Hematopoietic multipotent progenitor cell treated with erythropoietin and hydrocortisone succinate and interleukin-3 and kit ligand, for 4 days (in vitro differentiated cells): ENCODE results near the gene HOXB9.
A peak's percentile ranks its signal among the peaks of the same experiment; 100 is the strongest.

Source experiments
- DNase-seq: peaks from one replicate; pipeline ENCODE4 v3.0.0-alpha.2; 2015

Gene HOXB9

DNA sequence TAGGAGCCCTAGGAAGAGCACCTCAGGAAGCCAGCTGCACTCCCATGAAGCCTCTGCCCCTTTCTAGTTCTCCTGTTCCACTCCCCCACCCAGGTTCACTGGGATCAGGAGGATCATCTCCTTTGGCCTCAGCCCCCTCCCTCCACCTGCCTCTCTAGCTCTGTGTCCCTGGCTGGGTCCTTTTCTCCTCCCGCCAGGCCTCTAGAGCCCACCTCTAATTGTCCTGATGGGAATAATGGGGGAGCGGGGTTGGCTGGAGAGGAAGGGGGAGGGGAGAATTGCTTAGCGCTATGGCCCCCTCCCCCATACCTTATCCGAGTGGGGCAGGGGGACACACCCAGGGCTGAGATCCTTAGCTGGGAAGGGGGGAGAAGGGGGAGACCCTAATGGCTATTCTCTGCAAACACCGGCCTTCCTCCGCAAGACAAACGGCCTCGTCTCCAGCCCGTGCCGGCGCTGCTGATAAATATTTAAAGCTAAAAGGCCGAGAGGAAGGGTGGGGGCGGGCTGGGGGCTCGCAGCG is 16.3 kb downstream of the HOXB9 start:
- DNase-seq, result no peak

DNA sequence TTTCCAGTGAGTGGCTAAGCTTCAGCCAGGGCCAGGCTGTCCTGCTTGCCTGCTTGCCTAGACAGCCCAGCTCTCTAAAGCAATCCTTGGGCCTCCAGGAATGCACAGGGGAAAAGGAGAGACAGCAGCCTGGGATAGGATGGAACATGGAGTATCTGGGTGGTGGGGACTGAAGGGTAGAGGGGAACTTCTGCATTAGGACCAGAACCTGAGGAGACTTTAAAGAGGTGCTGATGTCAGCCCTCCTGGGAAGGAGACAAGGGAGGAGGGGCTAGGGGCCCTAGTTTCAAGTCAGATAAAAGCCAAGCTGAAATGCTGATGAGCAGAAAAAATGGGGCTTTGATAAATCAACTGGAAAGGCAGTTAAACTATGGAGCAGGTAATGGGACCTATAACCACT is 17.1 kb downstream of the HOXB9 start:
- DNase-seq, result no peak

DNA sequence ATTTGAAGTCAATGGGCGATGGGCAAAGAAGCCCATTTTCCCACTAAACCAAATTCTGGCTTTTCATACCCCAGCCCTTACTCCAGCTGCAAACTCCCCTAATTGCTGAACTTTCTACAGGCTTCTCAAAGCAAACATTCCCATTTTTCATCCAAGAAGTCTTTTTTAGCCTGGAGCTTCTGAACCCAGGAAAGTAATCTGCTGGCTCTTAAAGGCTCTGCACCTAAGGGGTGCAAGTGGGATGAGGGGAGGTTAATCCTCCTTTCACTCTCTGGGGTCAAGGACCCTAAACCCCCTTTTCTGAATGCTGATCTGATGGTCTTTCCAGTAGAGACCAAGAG is 17.7 kb downstream of the HOXB9 start:
- no peak for DNase-seq

DNA sequence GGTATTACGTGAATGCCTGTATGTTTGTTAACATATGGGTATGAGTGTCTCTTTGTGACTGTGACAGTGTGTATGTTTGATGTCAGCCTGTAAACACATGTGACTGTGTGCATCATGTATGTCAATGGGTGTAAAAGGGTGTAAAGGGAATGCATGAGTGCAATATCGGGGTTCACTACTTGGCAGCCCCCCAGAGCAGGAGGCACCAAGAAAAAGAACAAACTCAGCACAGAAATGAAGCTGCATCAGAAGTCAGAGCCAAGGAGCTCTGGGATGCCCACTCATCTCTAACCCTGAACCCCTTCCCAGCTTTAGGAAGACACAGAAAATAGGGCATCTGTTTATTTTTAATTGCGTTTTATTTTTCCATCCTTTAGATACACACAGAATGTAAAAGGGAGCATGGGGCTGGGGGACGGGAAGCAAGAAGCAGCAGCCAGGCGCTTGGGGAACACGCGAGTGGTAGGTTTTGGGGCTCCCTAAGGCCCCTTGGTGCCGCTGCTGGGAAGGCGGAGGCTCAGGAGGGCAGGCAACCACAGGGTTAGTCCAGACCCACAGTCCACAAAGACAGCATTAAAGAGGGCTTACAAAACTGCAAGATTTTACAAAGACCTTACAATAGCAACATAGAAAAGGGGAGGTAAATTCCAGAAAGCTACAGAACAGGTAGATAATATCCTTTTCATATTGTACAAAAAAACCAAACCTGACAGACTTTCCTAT is 19.1 kb downstream of the HOXB9 start:
- no peak for DNase-seq

GRCh38 chr17:48605991-48606891 is 19.9 kb downstream of the HOXB9 start:
- no peak for DNase-seq

GRCh38 chr17:48605409-48605919 is 20.7 kb downstream of the HOXB9 start:
- DNase-seq, result no peak

- DNase-seq, result no peak
Observed at GRCh38 chr17:48604770-48605329, 21.3 kb downstream of the HOXB9 start, which contains the start of gene HOXB6. Gene HOXB6, minus strand, starts transcription at chr17:48604986. Its CDS starts 6,836 bp downstream, at chr17:48598150.

DNA sequence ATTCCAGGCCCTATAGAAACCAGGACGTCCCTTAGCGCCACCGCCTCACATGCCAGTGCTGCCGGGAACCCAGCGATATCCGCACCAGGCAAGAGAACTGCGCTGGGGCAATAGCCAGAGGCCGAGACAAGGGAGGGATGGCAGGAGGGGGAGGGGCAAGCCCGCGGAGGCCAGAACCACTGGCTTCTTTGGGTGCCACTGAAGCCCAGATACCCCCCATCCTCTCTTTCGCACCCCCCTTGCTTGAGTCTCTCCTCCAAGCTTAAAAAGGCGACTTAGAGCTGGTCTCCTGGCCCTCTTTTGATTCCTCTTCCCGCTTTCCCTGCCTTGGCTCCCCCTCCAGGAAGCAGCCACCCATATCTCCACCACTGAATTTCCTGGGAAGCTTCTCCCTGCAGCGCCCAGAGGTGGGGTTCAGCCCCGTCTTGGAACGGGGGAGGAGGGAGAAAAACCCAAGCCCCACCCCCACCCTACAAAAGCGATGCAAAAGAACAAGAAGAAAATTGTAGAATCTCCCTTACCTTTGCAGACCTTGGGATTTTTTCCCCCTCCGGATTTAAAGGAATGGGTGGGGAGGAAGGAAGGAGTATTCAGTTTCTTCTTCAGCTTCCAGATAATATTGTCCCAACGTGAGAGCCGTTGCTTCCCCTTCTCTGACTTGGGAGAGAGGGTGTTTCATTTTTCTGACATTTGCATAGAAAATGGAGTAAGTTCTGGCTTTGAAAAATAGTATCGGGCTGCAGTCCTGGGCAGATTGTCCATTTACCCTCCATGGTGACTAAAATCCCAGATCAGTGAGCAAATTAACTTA is 22.0 kb downstream of the HOXB9 start:
- DNase-seq, result no peak

DNA sequence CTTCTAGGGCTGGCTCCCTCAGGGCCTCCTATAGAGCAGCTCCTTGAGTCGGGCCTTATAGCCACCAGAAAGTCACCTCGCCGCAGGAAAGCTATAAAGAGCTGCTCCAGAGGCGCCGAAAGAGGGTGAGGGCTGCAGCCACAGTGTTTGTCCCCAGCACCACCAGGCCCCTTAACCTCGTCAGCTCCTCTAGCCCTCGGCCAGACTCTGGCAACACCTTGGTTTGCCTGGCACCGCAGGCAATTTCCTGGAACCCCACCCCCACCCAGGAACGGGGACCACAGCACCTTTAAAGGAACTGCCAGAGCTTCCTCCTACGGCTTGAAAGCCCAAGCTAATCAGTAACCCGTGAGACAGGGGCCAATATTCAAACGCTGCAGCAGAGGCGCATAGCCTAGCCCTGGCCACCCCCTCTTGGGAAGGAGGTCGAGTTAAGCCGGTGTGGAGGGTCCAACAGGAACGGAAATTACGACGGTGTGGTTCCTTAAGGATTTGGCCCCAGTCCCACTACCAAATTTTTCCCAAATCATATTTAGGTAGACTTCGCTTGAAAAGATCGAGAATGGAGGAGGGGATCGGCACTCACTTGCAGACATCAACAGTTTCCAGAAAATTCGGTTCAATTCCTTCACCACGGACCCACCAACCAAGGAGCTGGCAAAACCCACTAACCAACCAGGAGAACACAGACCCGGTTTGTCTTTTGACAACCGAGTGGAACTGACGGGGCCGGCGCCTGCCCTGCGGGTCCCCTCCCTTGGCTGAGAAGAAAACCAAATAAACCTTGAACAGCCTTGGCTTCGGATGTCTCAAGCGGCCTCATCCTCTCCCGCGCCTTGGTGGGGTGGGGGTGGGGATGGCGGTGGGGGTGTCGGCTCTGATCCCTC is 24.4 kb downstream of the HOXB9 start:
- no peak for DNase-seq

DNA sequence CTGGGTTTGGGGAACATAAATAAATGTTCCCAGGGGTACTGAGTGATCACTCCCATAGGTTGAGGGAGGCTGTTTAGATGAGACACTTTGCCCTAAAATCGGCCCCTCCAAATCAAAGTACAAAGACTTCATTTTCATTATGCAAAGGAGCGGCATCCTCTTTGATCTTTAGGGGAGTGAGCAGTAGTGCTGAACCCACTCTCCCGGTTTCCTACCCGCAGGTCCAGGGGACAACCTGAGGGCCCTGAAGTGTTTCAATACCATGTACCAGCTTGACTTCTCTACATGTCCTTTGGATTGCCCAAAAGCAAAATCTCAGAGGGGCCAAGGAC is 25.0 kb downstream of the HOXB9 start:
- no peak for DNase-seq

- no peak for DNase-seq
Observed at GRCh38 chr17:48600244-48601098, 25.7 kb downstream of the HOXB9 start.

DNA sequence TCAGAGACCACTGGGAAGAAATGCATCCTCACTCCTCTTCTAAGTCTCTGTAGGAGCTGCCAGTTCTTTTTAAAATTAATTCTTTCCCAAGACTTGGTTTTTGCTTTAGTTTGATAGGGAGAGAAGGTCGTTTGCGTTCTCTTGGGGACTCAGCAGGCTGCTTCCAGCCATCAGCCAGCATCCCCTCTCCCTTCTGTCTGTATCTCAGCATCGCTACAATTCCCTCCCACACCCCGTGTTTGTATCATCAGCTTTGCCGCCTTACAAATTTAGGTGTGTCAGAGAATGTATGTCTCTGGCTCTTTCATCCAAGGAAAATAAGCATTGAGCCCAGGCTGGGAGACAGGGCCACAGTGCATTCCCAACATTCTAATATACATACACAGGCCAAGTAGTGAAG is 26.8 kb downstream of the HOXB9 start:
- no peak for DNase-seq

- DNase-seq, result no peak
Observed at GRCh38 chr17:48598736-48599135, 27.4 kb downstream of the HOXB9 start.

DNA sequence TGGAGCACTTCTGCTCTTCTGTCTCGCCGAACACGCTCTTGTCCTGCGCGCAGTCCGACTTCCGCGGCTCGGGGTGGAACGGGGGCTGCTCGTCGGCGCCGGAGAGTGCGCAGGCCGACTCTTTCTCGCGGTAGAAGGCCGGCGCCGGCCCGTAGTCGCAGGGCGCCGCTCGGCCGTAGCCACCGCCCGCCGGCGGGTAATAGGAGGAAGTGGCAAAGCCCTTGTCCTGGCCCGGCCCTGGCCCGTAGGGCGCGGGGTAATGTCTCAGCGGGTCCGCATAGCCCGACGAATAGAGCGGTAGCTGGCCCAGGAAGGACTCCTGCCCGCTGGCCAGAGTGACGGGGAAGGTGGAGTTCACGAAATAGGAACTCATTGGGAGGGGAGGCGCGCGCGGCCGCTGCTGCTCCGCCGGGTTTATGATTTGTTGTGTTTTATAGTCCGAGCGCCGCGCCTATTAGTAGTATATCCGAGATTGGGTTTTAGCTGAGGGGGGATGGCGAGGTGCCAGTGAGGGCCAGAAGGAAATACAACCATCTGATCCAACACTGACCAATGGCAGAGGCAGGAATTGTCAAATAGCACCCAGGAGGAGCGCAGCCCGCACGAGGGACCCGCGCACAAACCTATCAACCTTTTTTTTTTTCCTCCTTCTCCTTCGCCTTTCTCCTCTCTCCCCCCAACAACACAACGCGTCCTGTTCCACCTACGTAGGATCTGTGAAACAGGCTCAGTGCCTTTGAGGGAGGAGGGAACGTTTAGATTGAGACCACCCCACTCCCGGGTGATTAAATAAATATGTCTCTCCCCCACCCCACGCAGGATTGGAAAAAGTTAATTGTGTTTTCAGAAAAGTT is 28.2 kb downstream of the HOXB9 start:
- peak; percentile 75 for DNase-seq

DNA sequence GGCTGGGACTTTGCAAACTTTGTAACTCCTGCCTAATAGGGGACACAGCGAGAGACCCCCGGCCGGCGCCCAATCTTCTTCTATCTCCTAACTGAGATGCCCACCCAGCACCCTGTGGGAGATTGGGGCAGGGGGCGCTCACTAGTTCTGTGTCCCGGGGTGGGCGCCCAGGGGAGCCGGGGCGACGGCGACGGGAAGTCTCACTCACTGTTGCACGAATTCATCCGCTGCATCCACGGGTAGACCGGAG is 28.7 kb downstream of the HOXB9 start:
- DNase-seq, result no peak

DNA sequence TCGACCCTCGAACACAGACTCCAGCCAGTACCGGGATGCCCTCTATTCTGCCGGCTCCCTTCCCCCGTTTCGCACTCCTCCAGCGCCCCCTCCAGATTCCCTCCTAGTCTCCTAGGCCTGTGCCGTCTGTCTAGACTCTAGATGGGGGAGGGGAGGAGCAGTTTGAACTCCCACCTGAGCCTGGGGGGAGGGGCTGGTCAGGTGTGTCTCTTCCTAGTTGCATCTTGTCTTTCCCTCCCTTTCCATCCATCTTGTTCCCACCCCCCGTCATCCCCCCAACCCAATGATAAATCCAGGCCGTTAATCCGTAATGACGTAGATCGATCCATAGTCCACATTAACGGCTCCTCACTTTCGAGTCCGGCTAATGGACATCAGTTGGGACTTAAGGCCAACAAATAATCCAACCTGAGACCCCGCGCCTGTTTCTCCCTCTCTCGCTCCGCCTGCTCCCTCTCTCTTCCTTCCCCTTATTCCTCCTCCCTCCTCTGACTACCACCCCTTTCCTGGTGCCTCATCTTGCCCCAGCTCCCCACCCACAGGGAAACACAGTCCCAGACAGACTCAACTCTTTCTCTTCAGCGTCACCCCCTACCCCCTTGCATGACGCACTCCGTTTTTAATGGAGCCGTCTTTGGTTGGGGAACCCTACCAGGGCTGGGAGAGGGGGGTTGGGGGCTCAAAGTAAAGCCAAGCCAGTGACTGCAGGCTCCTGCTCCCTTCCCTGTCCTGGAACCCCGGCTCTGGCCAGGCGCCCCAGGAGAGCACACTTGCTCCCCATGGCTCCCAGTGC is 29.2 kb downstream of the HOXB9 start:
- no peak for DNase-seq

- peak; percentile 51 for DNase-seq
Observed at GRCh38 chr17:48596000-48596734, 30.0 kb downstream of the HOXB9 start.

- DNase-seq, result no peak
Observed at GRCh38 chr17:48595278-48595999, 30.7 kb downstream of the HOXB9 start.
